H1 (cell line): ENCODE results near the gene CBX4. TPM values are rescaled to one million over a fixed set of nuclear protein-coding genes. Genes with fewer than 3 reads are reported as not detected.

Source experiments
- ASH2L ChIP-seq: fragments of 200-600, 300-600 bp; sonication (generic); IDR thresholded peaks from one replicate; pipeline ENCODE4 v1.7.1; 2017; ENCODE audit warnings: low read length
- BRCA1 ChIP-seq: IDR thresholded peaks from 2 replicates; pipeline ENCODE4 v1.6.1; 2012; ENCODE audit warnings: low read depth, low read length, improper control_type of control experiment
- CBX5 ChIP-seq: fragments of 300-800, 300-1000 bp; sonication (generic); IDR thresholded peaks from 2 replicates; pipeline ENCODE4 v1.7.1; 2016; ENCODE audit warnings: antibody characterized with exemption, low read length, low read depth
- CEBPB ChIP-seq: IDR thresholded peaks from 2 replicates; pipeline ENCODE4 v1.6.1; 2012; ENCODE audit warnings: low read depth, low read length
- CREB1 ChIP-seq: IDR thresholded peaks from 2 replicates; pipeline ENCODE4 v1.6.1; 2012; ENCODE audit warnings: inconsistent platforms
- EP300 ChIP-seq, 2 experiments: IDR thresholded peaks; 1 replicate in 1 of 2; 2 replicates in 1 of 2; pipeline ENCODE4 v1.6.1; 2011 to 2012; ENCODE audit warnings: low read depth in 2 of 2, low read length in 2 of 2, mild to moderate bottlenecking in 2 of 2, borderline replicate concordance in 1 of 2, inconsistent platforms in 1 of 2, moderate library complexity in 1 of 2
- GTF2F1 ChIP-seq: IDR thresholded peaks from 2 replicates; pipeline ENCODE4 v1.6.1; 2012; ENCODE audit warnings: low read depth, low read length, improper control_type of control experiment, borderline replicate concordance
- HDAC6 ChIP-seq: IDR thresholded peaks from one replicate; pipeline ENCODE4 v1.7.1; 2012; ENCODE audit warnings: low read depth, mild to moderate bottlenecking, inconsistent platforms, low read length, moderate library complexity
- JUND ChIP-seq: IDR thresholded peaks from 2 replicates; pipeline ENCODE4 v1.6.1; 2011; ENCODE audit warnings: mild to moderate bottlenecking, improper control_type of control experiment, low read length
- KDM1A ChIP-seq: fragments of 200-600, 300-600 bp; sonication (generic); IDR thresholded peaks from 2 replicates; pipeline ENCODE4 v1.7.1; 2016; ENCODE audit warnings: mild to moderate bottlenecking, low read length, borderline replicate concordance
- PHF8 ChIP-seq: fragments of 200-600 bp; sonication (generic); conservative IDR thresholded peaks from 2 replicates; pipeline ENCODE4 v1.7.1; 2012; ENCODE audit warnings: low read depth, mild to moderate bottlenecking, inconsistent platforms, low read length, moderate library complexity
- POLR2A ChIP-seq, 2 experiments: IDR thresholded peaks; 1 replicate in 1 of 2; 2 replicates in 1 of 2; pipeline ENCODE4 v1.6.1; 2011; ENCODE audit warnings: low read depth in 2 of 2, low read length in 2 of 2, mild to moderate bottlenecking in 2 of 2; ENCODE audit errors: control extremely low read depth in 1 of 2
- POLR2AphosphoS5 ChIP-seq: IDR thresholded peaks from 2 replicates; pipeline ENCODE4 v1.6.1; 2011; ENCODE audit warnings: low read depth, low read length
- RFX5 ChIP-seq: IDR thresholded peaks from 2 replicates; pipeline ENCODE4 v1.6.1; 2011; ENCODE audit warnings: low read depth, low read length, improper control_type of control experiment, borderline replicate concordance
- RXRA ChIP-seq: IDR thresholded peaks from 2 replicates; pipeline ENCODE4 v1.6.1; 2011; ENCODE audit warnings: low read depth, mild to moderate bottlenecking, low read length, moderate library complexity; ENCODE audit not compliant: insufficient read depth
- SAP30 ChIP-seq: fragments of 300-600 bp; sonication (generic); IDR thresholded peaks from 2 replicates; pipeline ENCODE4 v1.7.1; 2012; ENCODE audit warnings: low read length, moderate library complexity, mild to moderate bottlenecking, inconsistent platforms; ENCODE audit not compliant: insufficient read depth, insufficient replicate concordance
- SIRT6 ChIP-seq: IDR thresholded peaks from one replicate; pipeline ENCODE4 v1.7.1; 2012; ENCODE audit warnings: low read length, inconsistent platforms
- SP1 ChIP-seq: IDR thresholded peaks from 2 replicates; pipeline ENCODE4 v1.6.1; 2011; ENCODE audit warnings: low read depth, low read length
- SUZ12 ChIP-seq: fragments of 200-600 bp; sonication (generic); IDR thresholded peaks from 2 replicates; pipeline ENCODE4 v1.6.1; 2012; ENCODE audit warnings: mild to moderate bottlenecking, inconsistent platforms, low read length, moderate library complexity, mixed read lengths
- TAF7 ChIP-seq: optimal IDR thresholded peaks from 2 replicates; pipeline ENCODE3; 2011; ENCODE audit warnings: low read depth, mild to moderate bottlenecking, inconsistent platforms, low read length, moderate library complexity, borderline replicate concordance
- polyA plus RNA-seq, 7 experiments: library from polyadenylated mRNA; depleted of rRNA in 3 of 7; stranded (reverse) in 5 of 7; unstranded in 2 of 7; fragments of >200 nt in 5 of 7; fragments of 200-250 nt in 2 of 7; gene quantifications; 1 replicate in 5 of 7; 2 replicates in 1 of 7; 4 replicates in 1 of 7; pipeline versions ENCODE4 v1.2.1 to v1.2.3, GENCODE V29; 2011 to 2013; ENCODE audit warnings: missing spikeins in 2 of 7, mixed read lengths in 2 of 7
- total RNA-seq: library from RNA; stranded (reverse); fragmentation: NEBNext Ultra II Directional; extraction: Animal tissue kit (Norgen Biotek cat#: 25700); gene quantifications from 2 replicates; pipeline ENCODE4 v1.2.1, GENCODE V29; 2021
- TF ChIP-seq, protein P1 (sequence below): IDR thresholded peaks from 2 replicates; pipeline ENCODE4 v1.6.1; 2011; ENCODE audit warnings: low read length, improper control_type of control experiment

Gene CBX4
- total and polyA plus RNA-seq, 2 of the 8 experiments (the other 6 are each of a cell fraction or from before 2014, with no cell fraction given), result 1.8 to 4.0 TPM

DNA sequence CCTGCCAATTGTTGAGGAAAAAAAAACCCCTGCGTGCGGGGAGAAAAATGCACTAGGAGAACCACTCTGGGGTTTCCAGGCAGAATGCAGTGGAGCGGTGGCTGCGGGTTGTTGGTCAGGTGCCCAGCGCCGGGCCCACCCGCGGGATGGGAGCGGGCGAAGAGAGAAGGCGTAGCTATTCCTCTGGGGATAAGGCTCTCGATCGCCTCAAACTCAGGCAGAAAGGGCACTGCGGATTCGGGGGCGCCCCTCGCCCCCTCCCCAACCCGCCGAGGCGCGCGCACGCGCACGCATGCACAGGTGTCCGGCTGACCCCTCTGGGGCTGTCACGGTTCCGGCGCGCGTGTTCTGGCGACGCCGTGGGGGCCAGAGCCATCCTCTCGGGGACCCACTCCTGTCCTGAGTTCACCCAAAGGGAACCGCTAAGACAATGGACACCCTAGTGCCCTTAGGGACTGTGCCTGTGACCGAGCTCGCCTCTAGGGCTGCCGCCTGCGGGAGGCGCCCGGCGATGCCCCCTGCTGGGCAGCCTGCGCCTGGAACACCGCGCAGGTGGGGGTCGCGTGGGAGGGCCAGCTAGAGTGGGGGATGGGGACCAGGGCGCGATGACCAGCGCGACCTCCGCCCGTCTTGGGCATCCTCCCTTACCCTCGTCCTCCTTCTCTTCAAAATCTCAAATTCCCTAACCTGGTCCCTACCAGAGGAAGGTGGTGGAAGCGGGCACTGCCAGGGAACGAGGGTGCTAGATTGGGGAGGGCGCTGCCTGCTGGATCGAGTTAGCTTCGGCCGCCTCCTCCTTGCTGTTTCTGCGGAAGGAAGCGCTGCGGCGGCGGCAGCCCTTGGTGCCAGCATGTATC lies 28.0 kb downstream of the CBX4 start (continued):
- TF ChIP-seq, protein P1, sequence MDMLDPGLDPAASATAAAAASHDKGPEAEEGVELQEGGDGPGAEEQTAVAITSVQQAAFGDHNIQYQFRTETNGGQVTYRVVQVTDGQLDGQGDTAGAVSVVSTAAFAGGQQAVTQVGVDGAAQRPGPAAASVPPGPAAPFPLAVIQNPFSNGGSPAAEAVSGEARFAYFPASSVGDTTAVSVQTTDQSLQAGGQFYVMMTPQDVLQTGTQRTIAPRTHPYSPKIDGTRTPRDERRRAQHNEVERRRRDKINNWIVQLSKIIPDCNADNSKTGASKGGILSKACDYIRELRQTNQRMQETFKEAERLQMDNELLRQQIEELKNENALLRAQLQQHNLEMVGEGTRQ, result no peak
- TF ChIP-seq POLR2AphosphoS5 (no peak), CREB1 (no peak), JUND (no peak), HDAC6 (no peak), PHF8 (no peak), SIRT6 (no peak), RXRA (no peak), SP1 (no peak), ASH2L (no peak), CEBPB (no peak), POLR2A (IDR thresholded peaks at IDR 0.05; ENCODE audit: control extremely low read depth in 1 of 2, low read depth in 2 of 2, low read length in 2 of 2) (no peak), SAP30 (no peak), CBX5 (no peak), TAF7 (no peak), RFX5 (no peak), BRCA1 (no peak), EP300 (IDR thresholded peaks at IDR 0.05; ENCODE audit: borderline replicate concordance in 1 of 2, low read depth in 2 of 2, low read length in 2 of 2) (no peak), KDM1A (no peak), SUZ12 (no peak; the same call in 1 of the 2 replicates), GTF2F1 (no peak)
